ENCODE data around the gene DUSP5.

GRCh38 chr10:110496553-110497437, 912 bp upstream of the DUSP5 start:
- no peak for TF ChIP-seq CTCF (IDR thresholded peaks at IDR 0.05)
- TF ChIP-seq POLR2A (IDR thresholded peaks at IDR 0.05), result no peak
